Thoracic aorta (tissue), 2 donors: ENCODE measurements around the gene PBX4. TPM values are rescaled to one million over a fixed set of nuclear protein-coding genes. Genes with fewer than 3 reads are reported as not detected.

Source experiments
- ATAC-seq: fragments of 150-250 bp; one replicate; pipeline ENCODE4 v1.8.0; 2017; ENCODE audit warnings: low read depth; ENCODE audit not compliant: insufficient number of reproducible peaks, low FRiP score
- DNase-seq: peaks from one replicate; pipeline ENCODE4 v3.0.0-alpha.2; 2020; ENCODE audit warnings: low spot score
- H3K27ac ChIP-seq, 2 donors: fragments of 200-600 bp; sonication (generic); 1 replicate in 1 of 2; 2 replicates in 1 of 2; pipeline ENCODE4 v1.5.1; 2016; ENCODE audit warnings: mild to moderate bottlenecking in 2 of 2, moderate library complexity in 2 of 2
- H3K27me3 ChIP-seq: fragments of 200-600 bp; sonication (generic); replicated peaks from 2 replicates; pipeline ENCODE4 v1.6.0; 2016; ENCODE audit warnings: mild to moderate bottlenecking; ENCODE audit not compliant: insufficient read depth
- H3K36me3 ChIP-seq: fragments of 200-600 bp; sonication (generic); one replicate; pipeline ENCODE4 v1.5.1; 2016
- H3K4me1 ChIP-seq, 2 donors: fragments of 200-600 bp; sonication (generic); 1 replicate in 1 of 2; 2 replicates in 1 of 2; pipeline versions ENCODE4 v1.5.1 to v1.6.0; 2016; ENCODE audit warnings: low read depth in 2 of 2, mild to moderate bottlenecking in 1 of 2; ENCODE audit not compliant: control insufficient read depth in 1 of 2
- H3K4me3 ChIP-seq: fragments of 200-600 bp; sonication (generic); 2 replicates; pipeline ENCODE4 v1.5.1; 2016; ENCODE audit warnings: mild to moderate bottlenecking
- H3K9me3 ChIP-seq: fragments of 200-600 bp; sonication (generic); 2 replicates; pipeline ENCODE4 v1.5.1; 2016
- total RNA-seq, 2 donors: library from RNA; depleted of rRNA; stranded (reverse); fragments of >200 nt; gene quantifications; one replicate each; pipeline versions ENCODE4 v1.1.0 to v1.2.3, GENCODE V29; 2016
- TF ChIP-seq, protein P1 (sequence below): fragments of 200-600 bp; sonication (generic); IDR thresholded peaks from one replicate; pipeline ENCODE4 v1.5.1; 2019; ENCODE audit warnings: antibody characterized with exemption

The PBX4 gene
- total RNA-seq, 2 donors from 2014 or later = not detected

DNA sequence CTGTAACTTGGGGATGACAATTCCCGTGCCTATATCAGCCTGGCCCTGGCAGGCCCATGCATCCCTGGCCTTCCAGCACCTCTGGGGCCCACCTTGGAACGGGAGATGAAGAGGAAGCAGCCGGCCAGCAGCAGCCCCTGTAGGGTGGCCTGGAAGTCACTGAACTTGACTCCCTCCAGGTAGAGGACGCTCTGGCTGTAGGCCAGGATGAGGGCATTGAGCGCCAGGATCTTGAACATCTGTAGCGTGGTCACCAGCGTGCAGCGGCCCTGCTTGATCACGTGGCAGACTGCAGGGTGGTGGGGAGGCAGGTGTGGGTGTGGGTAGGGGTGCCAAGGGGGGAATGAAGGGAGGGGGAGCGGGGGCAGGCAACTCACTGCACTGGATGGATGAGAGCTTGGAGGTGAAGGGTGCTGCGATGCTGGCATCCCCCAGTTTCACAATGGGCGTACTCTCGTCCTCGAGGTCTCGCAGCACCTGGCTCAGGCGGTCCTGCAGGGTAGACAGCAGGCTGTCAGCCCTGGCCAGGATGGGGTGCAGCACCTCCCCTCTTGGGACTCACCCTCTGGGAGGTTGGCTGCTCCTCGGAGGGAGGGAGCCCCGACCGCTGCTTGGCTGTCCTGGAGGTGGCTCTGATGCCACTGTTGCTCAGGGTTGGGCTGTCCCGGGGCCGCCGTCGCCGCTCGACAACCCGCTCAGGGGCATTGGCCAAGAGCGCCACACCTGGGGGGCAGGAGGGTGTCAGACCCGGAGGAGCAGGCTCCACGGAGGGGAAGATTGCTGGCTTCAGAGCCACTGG is 28.7 kb upstream of the PBX4 start:
- Histone ChIP-seq H3K9me3 (no peaks in the 10 kb centered on the region), H3K4me3 (no peak overlapping the region), H3K27me3 (no peaks in the 10 kb centered on the region), H3K4me1 (peaks cover 0 to 6% of the 10 kb centered on the region in 2 donors), H3K27ac (no peak overlapping the region), H3K36me3 (peaks cover 53% of the 10 kb centered on the region)
- DNase-seq (no peak), ATAC-seq (no peak)
- TF ChIP-seq, protein P1, sequence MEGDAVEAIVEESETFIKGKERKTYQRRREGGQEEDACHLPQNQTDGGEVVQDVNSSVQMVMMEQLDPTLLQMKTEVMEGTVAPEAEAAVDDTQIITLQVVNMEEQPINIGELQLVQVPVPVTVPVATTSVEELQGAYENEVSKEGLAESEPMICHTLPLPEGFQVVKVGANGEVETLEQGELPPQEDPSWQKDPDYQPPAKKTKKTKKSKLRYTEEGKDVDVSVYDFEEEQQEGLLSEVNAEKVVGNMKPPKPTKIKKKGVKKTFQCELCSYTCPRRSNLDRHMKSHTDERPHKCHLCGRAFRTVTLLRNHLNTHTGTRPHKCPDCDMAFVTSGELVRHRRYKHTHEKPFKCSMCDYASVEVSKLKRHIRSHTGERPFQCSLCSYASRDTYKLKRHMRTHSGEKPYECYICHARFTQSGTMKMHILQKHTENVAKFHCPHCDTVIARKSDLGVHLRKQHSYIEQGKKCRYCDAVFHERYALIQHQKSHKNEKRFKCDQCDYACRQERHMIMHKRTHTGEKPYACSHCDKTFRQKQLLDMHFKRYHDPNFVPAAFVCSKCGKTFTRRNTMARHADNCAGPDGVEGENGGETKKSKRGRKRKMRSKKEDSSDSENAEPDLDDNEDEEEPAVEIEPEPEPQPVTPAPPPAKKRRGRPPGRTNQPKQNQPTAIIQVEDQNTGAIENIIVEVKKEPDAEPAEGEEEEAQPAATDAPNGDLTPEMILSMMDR = no peak

DNA sequence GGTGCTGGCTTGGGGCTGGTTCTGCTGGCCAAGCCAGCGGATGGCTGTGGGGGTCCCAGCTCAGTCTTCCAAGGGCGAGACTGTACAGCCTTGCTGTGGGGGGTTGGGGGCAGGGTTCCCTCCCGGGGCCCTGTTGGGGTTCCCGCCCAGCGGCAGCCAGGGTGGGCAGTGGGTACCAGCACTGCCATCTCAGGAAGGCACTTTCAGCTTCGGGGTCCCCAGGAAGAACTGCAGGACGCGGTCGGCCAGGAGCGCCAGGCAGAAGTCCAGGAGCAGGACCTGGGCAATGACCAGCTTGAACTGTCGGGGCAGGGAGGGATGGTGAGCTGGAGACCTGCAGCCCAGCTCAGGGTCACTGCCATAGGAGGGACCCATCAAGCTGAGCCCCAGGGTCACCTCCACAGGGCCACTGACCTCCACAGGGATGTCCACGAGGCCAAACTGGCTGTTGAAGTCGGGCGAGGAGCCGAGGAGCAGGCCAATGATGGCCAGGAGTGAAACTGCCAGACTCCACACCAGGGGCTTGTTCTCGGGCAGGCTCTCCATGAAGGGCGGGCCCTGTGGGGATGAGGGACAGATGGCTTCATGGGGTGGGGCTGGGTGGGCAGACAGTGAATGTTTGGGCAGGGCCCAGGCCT is 26.9 kb upstream of the PBX4 start:
- DNase-seq = no peak
- Histone ChIP-seq H3K4me3 (no peak overlapping the region), H3K4me1 (peaks cover 0 to 6% of the 10 kb centered on the region in 2 donors), H3K27me3 (no peaks in the 10 kb centered on the region), H3K9me3 (no peaks in the 10 kb centered on the region), H3K27ac (no peak overlapping the region), H3K36me3 (peaks cover 35% of the 10 kb centered on the region)
- TF ChIP-seq, protein P1 = no peak
- ATAC-seq = no peak

DNA sequence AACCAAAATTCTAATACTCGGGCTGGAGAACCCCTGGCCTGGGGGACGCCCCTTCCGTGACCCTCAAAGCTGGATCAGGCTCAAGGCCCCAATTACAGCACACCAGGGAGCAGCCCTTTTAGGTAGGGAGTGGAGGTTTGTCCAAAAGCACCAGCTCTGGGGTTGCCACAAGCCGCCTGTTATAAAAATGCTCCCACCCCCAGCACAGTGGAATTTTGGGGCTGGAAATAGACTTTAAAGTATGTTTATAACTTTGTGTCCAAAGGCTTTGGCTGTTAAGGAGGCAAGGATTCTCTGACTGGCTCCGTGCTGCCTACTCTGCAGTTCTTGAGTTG is 25.5 kb upstream of the PBX4 start:
- Histone ChIP-seq H3K9me3 (no peaks in the 10 kb centered on the region), H3K4me3 (peak overlapping the region; percentile 82), H3K27ac (no peak overlapping the region), H3K27me3 (no peaks in the 10 kb centered on the region), H3K36me3 (peaks cover 23% of the 10 kb centered on the region), H3K4me1 (peaks cover 0 to 6% of the 10 kb centered on the region in 2 donors)
- TF ChIP-seq, protein P1 = no peak
- no peak for DNase-seq
- ATAC-seq = no peak

DNA sequence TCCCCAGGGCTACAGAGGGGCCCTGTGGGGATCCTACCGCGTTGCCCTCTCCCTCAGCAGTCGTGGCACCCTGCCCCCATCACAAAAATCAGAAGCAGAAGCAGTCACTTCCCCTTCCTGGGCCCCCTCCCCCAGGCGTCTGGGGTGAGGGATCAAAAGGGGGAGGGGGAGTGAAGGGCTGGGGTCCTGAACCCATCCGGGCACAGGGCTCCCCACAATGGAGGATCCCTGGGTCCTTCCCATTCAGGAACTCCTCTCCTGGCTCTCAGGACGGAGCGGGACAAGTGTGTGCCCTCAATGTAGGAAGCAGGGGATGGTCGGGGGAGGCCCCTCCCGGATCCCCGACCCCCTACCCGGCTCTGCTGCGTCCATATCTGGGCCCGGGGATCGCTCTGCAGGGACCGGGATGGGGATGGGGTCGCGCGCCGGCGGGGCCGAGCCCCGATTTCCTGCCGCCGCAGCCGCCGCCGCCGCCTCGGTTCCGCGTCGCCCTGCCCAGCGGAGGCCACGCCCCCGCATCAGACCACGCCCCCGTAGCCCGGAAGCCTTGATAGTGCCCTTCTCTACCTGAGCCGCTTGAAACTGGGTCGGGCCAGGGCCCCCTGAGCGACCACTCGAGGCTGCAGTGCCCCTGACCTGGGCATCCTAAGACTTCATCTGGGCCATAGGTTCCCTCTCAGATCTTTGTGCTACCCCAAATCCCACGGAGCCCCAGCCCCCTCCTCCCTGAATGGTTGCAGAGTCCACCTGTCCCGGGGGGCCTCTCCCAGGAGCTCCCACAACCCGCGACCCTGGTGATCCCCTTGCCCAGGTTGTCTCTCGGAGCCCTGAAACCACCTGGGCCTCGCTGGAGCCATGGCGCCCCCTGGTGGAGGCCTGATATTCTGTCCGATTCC is 24.9 kb upstream of the PBX4 start, which contains the start of gene GMIP:
GMIP (minus strand) TSS at position 500 of the 896 bp plus-strand sequence; CDS start at position 372, 128 bp downstream.
- Histone ChIP-seq H3K36me3 (peaks cover 23% of the 10 kb centered on the region), H3K9me3 (no peaks in the 10 kb centered on the region), H3K4me3 (peak within 1 kb of the TSS; percentile 82), H3K27ac (peak within 1 kb of the TSS in 1 of 2 donors; percentile 40), H3K27me3 (no peaks in the 10 kb centered on the region), H3K4me1 (peaks cover 0 to 6% of the 10 kb centered on the region in 2 donors)
- TF ChIP-seq, protein P1 = peak; percentile 88
- ATAC-seq = peak; percentile 53
- no peak for DNase-seq
